ENCODE results near the gene FAM3D.

Gene FAM3D

GRCh38 chr3:58667229-58667628 lies 655 bp upstream of the FAM3D start:
- TF ChIP-seq GATA2 (IDR thresholded peaks at IDR 0.05; ENCODE audit: low read depth, low read length) (no peak), GATA3 (IDR thresholded peaks at IDR 0.05; ENCODE audit: low read depth, low read length) (no peak)

DNA sequence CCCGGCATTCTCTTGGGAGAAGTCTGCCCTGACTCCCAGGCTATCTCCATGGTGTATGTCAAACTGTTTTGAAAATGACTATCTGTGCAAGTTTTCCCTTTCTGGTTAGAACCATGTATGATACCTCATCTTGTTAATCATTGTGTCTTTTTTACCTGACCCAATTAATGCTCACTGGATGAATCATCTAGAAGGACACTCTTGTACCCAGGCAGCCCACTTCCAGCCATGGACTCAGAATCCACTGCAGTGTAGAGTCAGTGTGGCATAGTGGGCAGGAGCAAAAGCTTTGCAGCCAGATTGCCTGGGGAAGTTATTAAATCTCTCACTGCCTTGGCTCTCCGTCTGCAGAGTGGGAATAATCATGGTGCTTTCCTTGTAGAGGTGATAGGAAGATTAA lies 1.2 kb downstream of the FAM3D start:
- TF ChIP-seq GATA3 (IDR thresholded peaks at IDR 0.05; ENCODE audit: low read depth, low read length), result no peak

- TF ChIP-seq GATA2 (IDR thresholded peaks at IDR 0.05; ENCODE audit: low read depth, low read length) (no peak), GATA3 (IDR thresholded peaks at IDR 0.05; ENCODE audit: low read depth, low read length) (no peak)
Observed at GRCh38 chr3:58664611-58665010, 2.0 kb downstream of the FAM3D start.

DNA sequence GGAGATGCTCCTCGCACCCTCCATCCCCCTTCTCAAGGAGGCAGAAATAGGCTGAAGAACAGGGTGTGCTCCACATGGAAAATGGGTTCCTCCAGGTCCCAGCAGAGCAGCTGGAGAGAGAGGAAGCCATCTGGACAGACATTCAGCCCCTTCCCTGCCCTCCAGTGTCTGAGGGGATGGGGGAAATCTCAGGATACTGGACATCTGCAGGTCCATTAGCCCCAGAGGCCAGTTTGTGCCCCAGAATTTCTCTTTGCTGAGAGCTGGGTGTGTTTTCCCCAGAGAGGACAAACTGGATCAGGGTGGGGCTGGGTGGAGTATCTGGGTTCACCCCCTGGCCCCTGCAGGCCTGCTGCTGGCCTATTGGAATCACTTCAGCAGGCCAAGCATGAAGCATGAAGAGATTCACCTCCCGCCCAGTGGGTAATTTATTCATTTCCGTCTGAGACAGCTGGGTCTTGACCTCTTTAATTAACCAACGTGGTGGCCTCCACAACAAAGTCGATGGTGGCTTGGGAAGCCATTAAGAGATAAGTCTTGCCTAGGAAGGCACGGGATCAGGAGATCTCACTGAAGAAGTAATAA lies 4.6 kb downstream of the FAM3D start:
- no peak for TF ChIP-seq GATA3 (IDR thresholded peaks at IDR 0.05; ENCODE audit: low read depth, low read length)
- TF ChIP-seq GATA2 (IDR thresholded peaks at IDR 0.05; ENCODE audit: low read depth, low read length), result no peak

- TF ChIP-seq GATA3 (IDR thresholded peaks at IDR 0.05; ENCODE audit: low read depth, low read length) (no peak), GATA2 (IDR thresholded peaks at IDR 0.05; ENCODE audit: low read depth, low read length) (no peak)
Observed at GRCh38 chr3:58660998-58661397, 5.6 kb downstream of the FAM3D start.

GRCh38 chr3:58659051-58659675 lies 7.4 kb downstream of the FAM3D start:
- TF ChIP-seq GATA3 (IDR thresholded peaks at IDR 0.05; ENCODE audit: low read depth, low read length) (no peak), GATA2 (IDR thresholded peaks at IDR 0.05; ENCODE audit: low read depth, low read length) (no peak)

GRCh38 chr3:58658508-58658907 lies 8.1 kb downstream of the FAM3D start:
- TF ChIP-seq GATA3 (IDR thresholded peaks at IDR 0.05; ENCODE audit: low read depth, low read length), result no peak
- no peak for TF ChIP-seq GATA2 (IDR thresholded peaks at IDR 0.05; ENCODE audit: low read depth, low read length)

DNA sequence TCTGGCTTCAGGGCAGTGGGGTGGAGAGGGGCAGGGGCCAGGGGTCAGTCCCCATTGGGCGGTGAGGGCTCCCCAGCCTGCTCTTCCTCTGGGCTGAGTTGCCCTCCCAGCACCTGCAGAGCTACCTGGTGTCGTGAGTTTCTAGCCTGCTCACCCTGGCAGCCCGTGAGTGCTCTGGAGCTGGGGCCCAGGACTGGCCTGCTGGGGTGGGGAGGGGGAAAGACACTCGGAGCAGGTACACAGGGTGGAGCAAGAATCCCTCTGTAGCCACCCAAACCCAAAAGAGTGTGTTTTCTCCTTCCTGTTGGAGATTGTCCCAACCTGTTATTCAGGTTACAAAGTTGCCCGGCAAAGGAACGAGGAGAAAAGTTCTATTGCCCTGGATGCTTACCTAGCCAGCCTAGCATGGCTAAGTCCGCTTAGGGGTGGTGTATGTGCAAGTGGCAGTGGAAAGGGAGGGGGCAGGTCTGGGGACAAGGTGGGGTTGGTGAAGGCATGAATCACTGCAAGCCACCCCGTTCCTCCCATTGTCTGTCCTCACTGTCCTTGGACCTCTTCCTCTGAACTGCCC lies 8.9 kb downstream of the FAM3D start:
- TF ChIP-seq GATA3 (IDR thresholded peaks at IDR 0.05; ENCODE audit: low read depth, low read length) (no peak), GATA2 (IDR thresholded peaks at IDR 0.05; ENCODE audit: low read depth, low read length) (no peak)

- TF ChIP-seq GATA3 (IDR thresholded peaks at IDR 0.05; ENCODE audit: low read depth, low read length) (no peak), GATA2 (IDR thresholded peaks at IDR 0.05; ENCODE audit: low read depth, low read length) (no peak)
Observed at GRCh38 chr3:58657036-58657520, 9.5 kb downstream of the FAM3D start.

DNA sequence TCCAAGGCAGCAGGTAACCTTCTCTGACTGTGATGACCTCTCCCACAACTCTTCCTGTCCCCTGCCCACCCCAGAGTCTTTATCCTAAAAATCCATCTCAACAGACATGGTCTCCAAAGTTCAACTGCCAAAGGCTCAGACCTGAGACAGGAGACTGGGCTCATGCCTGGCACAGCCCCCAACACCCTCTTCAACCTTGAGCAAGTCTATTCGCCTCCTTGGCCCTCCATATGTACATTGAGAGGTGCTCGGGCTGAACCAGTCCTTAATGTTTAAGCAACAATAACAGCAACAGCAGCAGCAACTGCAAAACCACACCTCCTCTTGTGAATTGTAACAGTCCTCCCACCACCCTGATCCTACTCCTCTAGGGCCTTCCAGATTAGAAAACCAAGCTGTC lies 9.9 kb downstream of the FAM3D start:
- no peak for TF ChIP-seq GATA2 (IDR thresholded peaks at IDR 0.05; ENCODE audit: low read depth, low read length)
- TF ChIP-seq GATA3 (IDR thresholded peaks at IDR 0.05; ENCODE audit: low read depth, low read length), result no peak

- TF ChIP-seq GATA3 (IDR thresholded peaks at IDR 0.05; ENCODE audit: low read depth, low read length) (no peak), GATA2 (IDR thresholded peaks at IDR 0.05; ENCODE audit: low read depth, low read length) (no peak)
Observed at GRCh38 chr3:58654466-58654865, 12.1 kb downstream of the FAM3D start.

GRCh38 chr3:58652624-58653023 lies 13.9 kb downstream of the FAM3D start:
- TF ChIP-seq GATA2 (IDR thresholded peaks at IDR 0.05; ENCODE audit: low read depth, low read length) (no peak), GATA3 (IDR thresholded peaks at IDR 0.05; ENCODE audit: low read depth, low read length) (no peak)

GRCh38 chr3:58651276-58651675 lies 15.3 kb downstream of the FAM3D start:
- TF ChIP-seq GATA3 (IDR thresholded peaks at IDR 0.05; ENCODE audit: low read depth, low read length) (no peak), GATA2 (IDR thresholded peaks at IDR 0.05; ENCODE audit: low read depth, low read length) (no peak)

DNA sequence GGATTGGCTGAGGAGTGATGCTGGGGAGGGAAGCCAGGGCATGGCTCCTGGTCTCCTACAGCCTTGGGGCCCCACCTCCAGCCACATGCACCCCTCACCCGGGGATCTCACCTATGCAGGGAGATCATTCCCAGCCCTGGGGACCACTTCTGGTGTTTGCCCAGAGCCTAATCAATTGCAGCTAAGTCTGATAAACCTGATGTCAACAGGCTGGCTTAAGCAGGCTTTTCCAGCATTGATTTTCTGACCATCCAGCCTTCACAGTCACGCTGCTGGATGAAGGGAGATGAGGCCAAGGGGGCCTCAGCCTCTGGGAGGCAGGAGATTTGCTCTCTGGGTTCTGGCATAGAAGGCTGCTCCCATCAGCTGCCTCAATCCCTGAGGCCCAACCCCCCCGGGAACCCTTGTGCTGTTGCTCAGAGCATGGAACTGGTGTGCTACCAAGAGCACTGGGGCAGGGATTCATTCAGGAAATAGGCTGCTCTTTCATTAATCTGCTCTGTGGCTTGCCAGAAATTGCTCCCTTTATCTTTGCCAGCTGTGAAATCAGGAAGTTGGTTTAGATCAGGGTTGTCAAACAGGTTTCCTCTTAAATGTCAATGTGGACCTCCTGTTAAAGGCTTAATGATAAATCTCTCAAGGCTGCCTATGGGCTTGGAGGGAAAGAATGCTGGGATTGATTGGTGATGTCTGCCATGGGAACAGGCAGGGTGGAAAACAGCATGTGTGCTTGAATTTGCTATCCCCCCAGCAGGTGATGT lies 19.0 kb downstream of the FAM3D start:
- no peak for TF ChIP-seq GATA2 (IDR thresholded peaks at IDR 0.05; ENCODE audit: low read depth, low read length)
- TF ChIP-seq GATA3 (IDR thresholded peaks at IDR 0.05; ENCODE audit: low read depth, low read length), result no peak
